Breast epithelium (tissue), 4 donors: ENCODE data around the gene SPECC1L. TPM values are rescaled to one million over a fixed set of nuclear protein-coding genes. Genes with fewer than 3 reads are reported as not detected.

Experiments
- DNase-seq, 2 donors: peaks; one replicate each; pipeline ENCODE4 v3.0.0-alpha.2; 2019; ENCODE audit warnings: low spot score in 2 of 2
- H3K27ac ChIP-seq, 2 donors: fragments of 200-600 bp; sonication (generic) in 1 of 2; one replicate each; pipeline ENCODE4 v1.5.1; 2016 to 2019; ENCODE audit warnings: mild to moderate bottlenecking in 1 of 2
- H3K27me3 ChIP-seq, 2 donors: fragments of 200-600 bp; sonication (generic) in 1 of 2; one replicate each; pipeline versions ENCODE4 v1.5.1 to v1.6.0; 2017 to 2019; ENCODE audit warnings: control low read depth in 1 of 2, mild to moderate bottlenecking in 1 of 2
- H3K36me3 ChIP-seq: fragments of 200-600 bp; one replicate; pipeline ENCODE4 v1.5.1; 2019
- H3K4me1 ChIP-seq, 2 donors: fragments of 200-600 bp; sonication (generic); one replicate each; pipeline ENCODE4 v1.5.1; 2016 to 2019; ENCODE audit warnings: control low read depth in 1 of 2
- H3K4me3 ChIP-seq, 3 donors: fragments of 200-600 bp; sonication (generic); 1 replicate in 2 of 3; 2 replicates in 1 of 3; pipeline ENCODE4 v1.5.1; 2016 to 2019; ENCODE audit warnings: mild to moderate bottlenecking in 3 of 3, moderate library complexity in 2 of 3
- H3K9me3 ChIP-seq, 2 donors: fragments of 200-600 bp; sonication (generic) in 1 of 2; one replicate each; pipeline ENCODE4 v1.5.1; 2016 to 2019; ENCODE audit warnings: control low read depth in 1 of 2
- POLR2A ChIP-seq: fragments of 450-650 bp; IDR thresholded peaks from one replicate; pipeline ENCODE4 v1.6.1; 2016; ENCODE audit warnings: antibody characterized with exemption, mild to moderate bottlenecking, moderate library complexity
- POLR2AphosphoS5 ChIP-seq, 3 donors: sonication (generic); formaldehyde crosslinking; IDR thresholded peaks; one replicate each; pipeline ENCODE4 v1.6.1; 2017; ENCODE audit warnings: antibody characterized with exemption in 3 of 3
- intact Hi-C: fragments of 100-400 bp; cut with DNase I; formaldehyde crosslinking; loops from one replicate; pipeline ENCODE4 v1.15.1; 2023; ENCODE audit warnings: low total_unique reads
- total RNA-seq, 3 donors: library from RNA; depleted of rRNA; stranded (reverse); fragments of >200 nt; gene quantifications; one replicate each; pipeline ENCODE4 v1.1.0, GENCODE V29; 2016
- TF ChIP-seq, protein P1 (sequence below), 3 donors: fragments of 450-650 bp; IDR thresholded peaks; one replicate each; pipeline ENCODE4 v1.5.1; 2016 to 2017; ENCODE audit warnings: antibody characterized with exemption in 3 of 3, mild to moderate bottlenecking in 3 of 3, moderate library complexity in 3 of 3

Gene SPECC1L
- total RNA-seq, 3 donors from 2014 or later, result 33.4 to 61.0 (median 53.7) TPM

- Histone ChIP-seq H3K4me1 (peaks cover 0 to 7% of the 10 kb centered on the region in 2 donors), H3K36me3 (no peaks in the 10 kb centered on the region), H3K27ac (peak overlapping the region in 1 of 2 donors; percentile 38), H3K27me3 (no peaks in the 10 kb centered on the region), H3K4me3 (no peak overlapping the region), H3K9me3 (no peaks in the 10 kb centered on the region)
- TF ChIP-seq POLR2AphosphoS5 (IDR thresholded peaks at IDR 0.05) (no peak), POLR2A (no peak)
- TF ChIP-seq, protein P1, sequence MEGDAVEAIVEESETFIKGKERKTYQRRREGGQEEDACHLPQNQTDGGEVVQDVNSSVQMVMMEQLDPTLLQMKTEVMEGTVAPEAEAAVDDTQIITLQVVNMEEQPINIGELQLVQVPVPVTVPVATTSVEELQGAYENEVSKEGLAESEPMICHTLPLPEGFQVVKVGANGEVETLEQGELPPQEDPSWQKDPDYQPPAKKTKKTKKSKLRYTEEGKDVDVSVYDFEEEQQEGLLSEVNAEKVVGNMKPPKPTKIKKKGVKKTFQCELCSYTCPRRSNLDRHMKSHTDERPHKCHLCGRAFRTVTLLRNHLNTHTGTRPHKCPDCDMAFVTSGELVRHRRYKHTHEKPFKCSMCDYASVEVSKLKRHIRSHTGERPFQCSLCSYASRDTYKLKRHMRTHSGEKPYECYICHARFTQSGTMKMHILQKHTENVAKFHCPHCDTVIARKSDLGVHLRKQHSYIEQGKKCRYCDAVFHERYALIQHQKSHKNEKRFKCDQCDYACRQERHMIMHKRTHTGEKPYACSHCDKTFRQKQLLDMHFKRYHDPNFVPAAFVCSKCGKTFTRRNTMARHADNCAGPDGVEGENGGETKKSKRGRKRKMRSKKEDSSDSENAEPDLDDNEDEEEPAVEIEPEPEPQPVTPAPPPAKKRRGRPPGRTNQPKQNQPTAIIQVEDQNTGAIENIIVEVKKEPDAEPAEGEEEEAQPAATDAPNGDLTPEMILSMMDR (IDR thresholded peaks at IDR 0.05), result no peak
- intact Hi-C loops, result no loop called here
- DNase-seq, result no peak
Observed at GRCh38 chr22:24431309-24432034, 160.8 kb downstream of the SPECC1L start.

DNA sequence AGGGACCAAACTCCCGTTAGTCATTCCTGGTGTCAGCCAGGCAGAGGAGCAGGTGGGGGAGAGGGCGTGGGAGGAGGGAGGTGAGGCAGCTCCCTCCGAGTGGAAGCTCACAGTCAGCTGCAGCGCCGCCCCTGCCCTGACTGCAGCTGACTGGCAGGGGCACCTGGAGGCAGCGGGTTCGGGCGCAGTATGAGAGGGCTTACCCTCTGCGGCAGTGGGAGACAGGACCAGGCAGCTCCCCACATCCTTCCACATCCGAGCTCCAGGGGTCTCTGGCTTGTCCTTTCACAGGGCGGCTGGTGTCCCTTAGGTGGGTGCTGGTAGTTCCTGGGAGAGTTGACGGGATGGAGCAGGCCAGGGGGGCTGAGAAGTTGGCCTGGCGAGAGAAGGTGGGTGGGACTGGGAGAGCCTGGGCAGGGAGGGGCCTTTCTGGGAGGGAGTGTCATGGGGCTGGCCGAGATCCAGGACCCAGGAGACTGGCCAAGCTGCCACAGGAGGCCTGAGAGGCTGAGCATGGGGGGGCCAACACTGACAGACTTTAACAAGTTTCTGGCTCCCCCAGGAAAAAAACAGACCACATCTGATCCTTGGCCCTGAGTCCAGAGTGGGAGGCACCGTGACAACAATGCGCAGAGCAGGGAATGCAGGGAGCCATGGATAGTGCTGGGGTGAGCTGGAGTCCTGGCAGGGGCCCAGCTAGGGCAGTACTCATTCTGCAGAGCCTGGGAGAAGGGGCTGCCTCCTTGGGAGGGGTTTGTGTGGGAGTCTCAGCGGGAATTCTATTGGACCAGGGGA lies 161.6 kb downstream of the SPECC1L start:
- Histone ChIP-seq H3K9me3 (no peaks in the 10 kb centered on the region), H3K27me3 (no peaks in the 10 kb centered on the region), H3K36me3 (no peaks in the 10 kb centered on the region), H3K4me1 (peaks cover 0 to 7% of the 10 kb centered on the region in 2 donors), H3K27ac (peak overlapping the region in 1 of 2 donors; percentile 38), H3K4me3 (no peak overlapping the region)
- DNase-seq, result no peak
- no peak for TF ChIP-seq POLR2A
- TF ChIP-seq POLR2AphosphoS5 (IDR thresholded peaks at IDR 0.05), result no peak
- TF ChIP-seq, protein P1 (IDR thresholded peaks at IDR 0.05), result no peak
- intact Hi-C loops, result no loop called here

- Histone ChIP-seq H3K4me3 (no peak overlapping the region), H3K27me3 (no peaks in the 10 kb centered on the region), H3K9me3 (no peaks in the 10 kb centered on the region), H3K36me3 (no peaks in the 10 kb centered on the region), H3K4me1 (peaks cover 0 to 7% of the 10 kb centered on the region in 2 donors), H3K27ac (peak overlapping the region in 1 of 2 donors; percentile 52)
- no peak for DNase-seq
- TF ChIP-seq POLR2A, result no peak
- TF ChIP-seq, protein P1 (IDR thresholded peaks at IDR 0.05), result no peak
- no peak for TF ChIP-seq POLR2AphosphoS5 (IDR thresholded peaks at IDR 0.05)
- intact Hi-C loops, result no loop called here
Observed at GRCh38 chr22:24433001-24433827, 162.6 kb downstream of the SPECC1L start.

- DNase-seq, result no peak
- intact Hi-C loops, result no loop called here
Observed at GRCh38 chr22:24433828-24434470, 163.3 kb downstream of the SPECC1L start.

More at GRCh38 chr22:24433828-24434470, 163.3 kb downstream of the SPECC1L start:
- H3K27ac ChIP-seq, result peak overlapping the region in 1 of 2 donors; percentile 52
- no peaks in the 10 kb centered on the region for H3K36me3 ChIP-seq
- TF ChIP-seq POLR2A (no peak), POLR2AphosphoS5 (IDR thresholded peaks at IDR 0.05) (no peak)
- TF ChIP-seq, protein P1 (IDR thresholded peaks at IDR 0.05), result no peak
- no peaks in the 10 kb centered on the region for H3K27me3 ChIP-seq
- no peak overlapping the region for H3K4me3 ChIP-seq
- H3K4me1 ChIP-seq, result peaks cover 0 to 7% of the 10 kb centered on the region in 2 donors
- H3K9me3 ChIP-seq, result no peaks in the 10 kb centered on the region
